Dedifferentiated amniotic fluid mesenchymal stem cell (primary cell): ENCODE measurements around the gene DUXB.

Source experiments
- DNase-seq: peaks from one replicate; pipeline ENCODE4 v3.0.0-alpha.2; 2016; ENCODE audit errors: extremely low spot score

The DUXB gene

GRCh38 chr16:75660321-75660720, 40.9 kb downstream of the DUXB start:
- DNase-seq: no peak

DNA sequence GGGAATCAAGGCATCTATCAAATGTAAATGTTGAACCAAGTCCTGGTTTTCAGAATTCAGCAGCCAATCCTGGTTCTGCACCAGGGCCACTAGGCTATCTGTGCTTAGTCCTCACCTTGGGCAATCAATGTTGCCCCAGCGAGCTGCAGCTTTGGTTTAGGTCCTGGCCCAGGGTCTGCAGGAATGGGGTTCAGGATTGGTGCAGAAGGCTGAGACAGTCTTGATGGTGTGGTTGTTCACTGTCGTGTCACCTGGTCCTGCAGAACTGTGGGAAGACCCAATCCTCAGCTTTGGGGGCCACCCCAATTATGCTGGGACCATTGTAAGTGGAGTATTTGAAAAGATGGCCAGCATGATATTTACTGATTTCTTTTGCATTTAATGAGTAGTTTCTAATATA, 43.1 kb downstream of the DUXB start:
- DNase-seq: no peak

GRCh38 chr16:75653922-75654321, 47.3 kb downstream of the DUXB start:
- DNase-seq: peak; percentile 79

- DNase-seq: peak; percentile 76
Observed at GRCh38 chr16:75648265-75649076, 52.8 kb downstream of the DUXB start.

DNA sequence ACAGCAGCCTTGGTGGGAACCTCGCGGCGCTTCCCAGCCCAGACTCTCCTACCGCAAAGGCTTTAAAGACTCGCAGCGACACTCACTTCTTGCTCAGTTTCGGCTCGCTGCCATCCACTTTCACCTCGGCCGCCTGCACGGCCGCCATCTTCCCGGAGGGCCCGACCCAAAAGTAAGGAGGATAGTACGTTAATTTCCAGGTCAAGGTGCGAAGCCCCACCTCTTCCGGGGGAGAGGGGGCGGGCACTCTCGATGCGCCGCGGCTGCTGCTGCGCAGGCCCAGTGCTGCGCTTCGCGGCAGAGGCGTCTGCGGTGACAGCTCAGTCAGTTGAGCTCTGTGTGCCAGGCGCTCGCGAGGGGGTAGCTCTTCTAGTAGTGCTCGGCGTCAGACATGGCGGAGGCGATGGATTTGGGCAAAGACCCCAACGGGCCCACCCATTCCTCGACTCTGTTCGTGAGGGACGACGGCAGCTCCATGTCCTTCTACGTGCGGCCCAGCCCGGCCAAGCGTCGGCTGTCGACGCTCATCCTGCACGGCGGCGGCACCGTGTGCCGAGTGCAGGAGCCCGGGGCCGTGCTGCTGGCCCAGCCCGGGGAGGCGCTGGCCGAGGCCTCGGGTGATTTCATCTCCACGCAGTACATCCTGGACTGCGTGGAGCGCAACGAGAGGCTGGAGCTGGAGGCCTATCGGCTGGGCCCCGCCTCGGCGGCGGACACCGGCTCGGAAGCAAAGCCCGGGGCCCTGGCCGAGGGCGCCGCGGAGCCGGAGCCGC, 53.6 kb downstream of the DUXB start, which contains the start of the genes KARS1 and TERF2IP:
Gene KARS1, minus strand, starts transcription at position 174 of the 773 bp plus-strand sequence. Its CDS starts 26 bp downstream, at position 148.
Gene TERF2IP, plus strand, starts transcription at position 282 of the 773 bp plus-strand sequence. Its CDS starts 110 bp downstream, at position 392.
- DNase-seq: peak; percentile 88

- DNase-seq: no peak
Observed at GRCh38 chr16:75647112-75647491, 54.2 kb downstream of the DUXB start.

- DNase-seq: no peak
Observed at GRCh38 chr16:75644240-75645012, 56.8 kb downstream of the DUXB start.
